HL-60 (cell line): Measurements from ENCODE around the gene SBNO2.

Source experiments
- DNase-seq, 2 experiments: peaks; one replicate each; pipeline ENCODE4 v3.0.0-alpha.2; 2010 to 2020; ENCODE audit warnings: low read depth in 1 of 2, low spot score in 1 of 2
- H3K27ac ChIP-seq: fragments of 250-450 bp; sonication (Bioruptor Pico); replicated peaks from 2 replicates; pipeline ENCODE4 v1.5.1; 2020; ENCODE audit warnings: mild to moderate bottlenecking, moderate library complexity
- H3K27me3 ChIP-seq: fragments of 250-450 bp; sonication (Bioruptor Pico); 2 replicates; pipeline ENCODE4 v1.5.1; 2021; ENCODE audit warnings: mild to moderate bottlenecking, moderate library complexity; ENCODE audit not compliant: insufficient read depth, poor library complexity, severe bottlenecking
- H3K4me3 ChIP-seq: replicated peaks from 2 replicates; pipeline ENCODE4 v1.5.1; 2011; ENCODE audit warnings: mild to moderate bottlenecking, control low read depth, low read length; ENCODE audit not compliant: insufficient read depth
- GABPA ChIP-seq: IDR thresholded peaks from 2 replicates; pipeline ENCODE4 v1.6.1; 2012; ENCODE audit warnings: low read depth
- POLR2AphosphoS5 ChIP-seq: IDR thresholded peaks from 2 replicates; pipeline ENCODE4 v1.6.1; 2012; ENCODE audit warnings: low read depth
- REST ChIP-seq: IDR thresholded peaks from 2 replicates; pipeline ENCODE4 v1.6.1; 2012; ENCODE audit warnings: low read depth; ENCODE audit not compliant: insufficient replicate concordance
- SPI1 ChIP-seq: IDR thresholded peaks from 2 replicates; pipeline ENCODE4 v1.6.1; 2012; ENCODE audit warnings: low read depth, mild to moderate bottlenecking, borderline replicate concordance
- TF ChIP-seq, protein P1 (sequence below): IDR thresholded peaks from one replicate; pipeline ENCODE4 v1.5.1; 2011; ENCODE audit warnings: low read length, control low read depth, inconsistent platforms; ENCODE audit not compliant: insufficient read depth

Gene SBNO2

GRCh38 chr19:1173159-1173844 lies 766 bp downstream of the SBNO2 start:
- TF ChIP-seq REST: no peak
- TF ChIP-seq GABPA: no peak
- Histone ChIP-seq H3K27ac (peak overlapping the region; percentile 81), H3K4me3 (peak overlapping the region; percentile 83), H3K27me3 (no peaks in the 10 kb centered on the region)
- peak; percentile 28 to 71 for DNase-seq

DNA sequence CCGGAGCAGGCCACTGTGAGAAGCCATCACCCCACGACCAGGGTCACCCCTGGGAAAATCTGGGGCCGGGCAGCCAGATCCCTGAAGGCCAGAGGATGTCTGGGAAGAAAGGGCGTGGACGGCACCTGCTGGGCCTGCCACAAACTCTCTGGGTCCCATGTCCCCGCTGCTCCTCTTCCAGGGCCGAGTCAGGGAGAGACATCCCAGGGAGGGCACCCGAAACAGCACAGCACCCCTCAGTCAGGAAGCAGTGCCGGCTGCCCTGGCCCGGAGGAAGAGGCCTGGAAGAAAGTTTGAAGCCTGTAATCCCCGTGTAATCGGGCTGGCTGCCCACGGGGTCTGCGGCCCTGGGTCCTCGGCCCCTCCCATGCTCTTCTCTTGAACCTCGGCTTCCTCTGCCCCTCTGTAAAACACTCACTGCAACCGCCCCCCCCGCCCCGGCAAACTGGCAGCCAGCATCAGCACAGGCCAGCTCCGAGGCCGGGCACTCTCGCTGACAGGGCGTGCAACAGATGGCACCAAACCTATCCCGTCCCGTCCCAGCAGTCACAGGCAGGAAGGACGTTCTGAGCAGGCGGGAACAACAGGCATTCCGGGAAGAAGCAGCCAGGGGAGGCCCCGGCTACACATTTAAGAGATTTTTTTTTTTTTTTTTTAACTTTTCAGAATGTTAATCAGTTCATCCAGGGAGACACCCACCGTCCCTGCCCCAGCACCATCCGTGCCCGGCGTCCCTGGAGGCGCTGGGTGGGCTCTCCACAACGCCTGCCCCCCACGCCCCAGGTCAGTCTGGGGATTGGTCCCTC lies 1.5 kb downstream of the SBNO2 start:
- no peaks in the 10 kb centered on the region for H3K27me3 ChIP-seq
- H3K27ac ChIP-seq: peak overlapping the region; percentile 81
- no peak for TF ChIP-seq SPI1
- no peak for TF ChIP-seq GABPA
- no peak for TF ChIP-seq REST
- TF ChIP-seq, protein P1, sequence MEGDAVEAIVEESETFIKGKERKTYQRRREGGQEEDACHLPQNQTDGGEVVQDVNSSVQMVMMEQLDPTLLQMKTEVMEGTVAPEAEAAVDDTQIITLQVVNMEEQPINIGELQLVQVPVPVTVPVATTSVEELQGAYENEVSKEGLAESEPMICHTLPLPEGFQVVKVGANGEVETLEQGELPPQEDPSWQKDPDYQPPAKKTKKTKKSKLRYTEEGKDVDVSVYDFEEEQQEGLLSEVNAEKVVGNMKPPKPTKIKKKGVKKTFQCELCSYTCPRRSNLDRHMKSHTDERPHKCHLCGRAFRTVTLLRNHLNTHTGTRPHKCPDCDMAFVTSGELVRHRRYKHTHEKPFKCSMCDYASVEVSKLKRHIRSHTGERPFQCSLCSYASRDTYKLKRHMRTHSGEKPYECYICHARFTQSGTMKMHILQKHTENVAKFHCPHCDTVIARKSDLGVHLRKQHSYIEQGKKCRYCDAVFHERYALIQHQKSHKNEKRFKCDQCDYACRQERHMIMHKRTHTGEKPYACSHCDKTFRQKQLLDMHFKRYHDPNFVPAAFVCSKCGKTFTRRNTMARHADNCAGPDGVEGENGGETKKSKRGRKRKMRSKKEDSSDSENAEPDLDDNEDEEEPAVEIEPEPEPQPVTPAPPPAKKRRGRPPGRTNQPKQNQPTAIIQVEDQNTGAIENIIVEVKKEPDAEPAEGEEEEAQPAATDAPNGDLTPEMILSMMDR: no peak
- TF ChIP-seq POLR2AphosphoS5: no peak
- peak overlapping the region; percentile 83 for H3K4me3 ChIP-seq
- DNase-seq: no peak

- no peak overlapping the region for H3K4me3 ChIP-seq
- no peak for DNase-seq
- H3K27me3 ChIP-seq: no peaks in the 10 kb centered on the region
- TF ChIP-seq, protein P1: no peak
- no peak for TF ChIP-seq POLR2AphosphoS5
- no peak for TF ChIP-seq SPI1
- no peak for TF ChIP-seq GABPA
- TF ChIP-seq REST: no peak
- H3K27ac ChIP-seq: no peak overlapping the region
Measured at GRCh38 chr19:1171755-1172352, 2.2 kb downstream of the SBNO2 start.
